HG03135 (cell line): ENCODE results near the gene SLC4A4.

Source experiments
- ATAC-seq: cut with Tn5 transposase; IDR thresholded peaks from one replicate; pipeline ENCODE4 v1.9.1; 2021; ENCODE audit warnings: mild to moderate bottlenecking, moderate library complexity; ENCODE audit not compliant: unreplicated experiment

The SLC4A4 gene

DNA sequence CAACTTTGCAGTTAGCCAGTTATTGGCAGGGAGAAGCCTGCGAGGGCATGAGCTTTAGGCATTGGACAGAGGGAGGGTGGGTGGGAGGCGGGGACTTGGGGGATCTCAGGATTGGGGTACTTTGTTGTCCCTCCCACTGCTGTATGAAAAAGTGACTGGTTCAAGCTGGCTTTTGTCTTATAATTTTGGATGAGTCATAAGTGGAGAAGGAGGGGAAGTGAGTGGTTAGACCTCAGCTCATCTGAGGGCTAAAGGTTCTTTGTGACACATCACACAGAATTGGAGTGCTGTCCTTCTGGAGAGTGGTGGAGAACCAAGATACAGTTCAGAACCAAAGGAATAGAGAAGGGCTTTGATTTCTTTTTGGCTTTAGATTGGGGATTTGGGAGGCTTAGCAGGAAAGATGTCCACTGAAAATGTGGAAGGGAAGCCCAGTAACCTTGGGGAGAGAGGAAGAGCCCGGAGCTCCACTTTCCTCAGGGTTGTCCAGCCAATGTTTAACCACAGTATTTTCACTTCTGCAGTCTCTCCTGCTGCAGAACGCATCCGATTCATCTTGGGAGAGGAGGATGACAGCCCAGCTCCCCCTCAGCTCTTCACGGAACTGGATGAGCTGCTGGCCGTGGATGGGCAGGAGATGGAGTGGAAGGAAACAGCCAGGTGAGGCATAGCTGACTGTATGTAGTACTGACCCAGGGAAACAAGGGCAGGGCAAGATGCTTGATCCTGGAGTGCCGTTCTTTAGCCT lies at the start of gene SLC4A4:
TSS of gene SLC4A4 (plus strand) at position 175 of the 748 bp plus-strand sequence.
- ATAC-seq: peak; percentile 100

DNA sequence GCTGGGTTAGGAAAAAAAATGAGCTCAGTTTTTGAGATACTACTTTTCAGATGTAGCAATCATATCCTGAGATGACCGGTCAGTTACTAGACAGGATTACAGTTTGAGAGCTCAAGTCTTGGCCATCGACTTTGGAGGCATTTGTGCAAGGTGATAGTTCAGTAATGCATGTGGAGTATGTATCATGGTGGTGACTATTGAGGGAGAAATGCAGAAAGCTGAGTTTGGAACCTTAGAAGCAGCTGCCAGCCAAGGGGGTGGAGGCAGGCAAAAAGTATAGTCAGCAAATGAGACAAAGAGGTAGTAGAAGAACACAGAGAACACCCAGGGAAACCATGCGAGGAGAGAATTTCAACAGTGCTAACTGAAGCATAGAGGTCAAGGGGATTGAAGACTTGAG lies 48.7 kb upstream of the SLC4A4 start:
- ATAC-seq: no peak

DNA sequence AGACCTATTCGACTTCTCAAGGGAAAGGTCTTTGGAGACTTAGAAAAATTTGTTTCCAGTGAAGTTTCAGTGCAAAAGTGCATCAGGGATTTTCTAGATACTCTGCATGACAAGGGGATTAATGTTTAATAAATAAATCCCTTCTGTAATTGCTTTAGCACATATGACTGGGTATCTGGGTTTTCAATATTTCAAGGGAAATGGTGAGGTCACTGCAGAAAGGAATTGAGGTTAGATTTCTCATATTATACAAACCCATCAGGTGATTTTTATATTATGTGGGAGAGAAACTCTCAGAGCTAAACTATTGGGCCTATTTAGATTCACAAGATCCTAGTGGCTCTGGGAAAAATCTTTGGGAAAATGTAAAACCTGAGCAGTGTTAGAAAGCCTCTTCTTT lies 48.3 kb upstream of the SLC4A4 start:
- ATAC-seq: no peak

DNA sequence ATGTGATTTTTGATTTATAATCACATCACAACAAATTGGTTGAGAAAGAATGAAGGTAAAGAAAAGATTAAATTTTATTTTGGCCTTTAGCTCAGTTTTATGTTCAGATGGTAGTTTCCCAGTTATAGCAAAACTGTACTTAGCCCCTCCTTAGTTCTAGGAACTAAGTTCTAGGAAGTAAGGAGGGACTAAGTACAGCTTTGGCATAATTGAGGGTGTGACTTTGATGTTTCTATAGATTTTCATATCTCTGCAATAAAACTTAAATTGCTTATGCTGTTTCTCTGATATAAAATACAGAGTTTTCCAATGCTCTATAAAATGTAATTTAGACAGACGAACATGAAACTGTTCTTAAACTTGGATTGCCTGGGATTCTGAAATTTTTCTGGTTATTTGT lies 46.6 kb upstream of the SLC4A4 start:
- no peak for ATAC-seq

DNA sequence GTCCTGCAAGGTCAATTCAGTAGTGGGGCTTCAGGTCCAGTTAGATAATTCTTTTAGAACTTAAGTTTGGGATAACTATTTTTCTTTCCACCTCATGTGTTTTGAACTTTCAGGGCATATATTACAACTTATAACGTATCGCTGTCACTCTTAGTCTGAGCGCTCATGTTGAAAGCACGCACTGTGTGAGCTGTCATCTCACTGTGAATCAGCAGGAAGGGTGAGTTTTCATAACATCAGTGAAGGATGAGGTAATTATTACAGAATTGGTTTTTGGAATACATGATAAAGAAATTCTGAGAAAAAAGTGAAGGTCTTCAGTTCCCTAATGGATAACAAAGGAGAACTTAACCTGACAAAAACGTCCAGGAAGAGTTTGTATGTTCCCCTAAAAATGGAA lies 45.1 kb upstream of the SLC4A4 start:
- no peak for ATAC-seq

DNA sequence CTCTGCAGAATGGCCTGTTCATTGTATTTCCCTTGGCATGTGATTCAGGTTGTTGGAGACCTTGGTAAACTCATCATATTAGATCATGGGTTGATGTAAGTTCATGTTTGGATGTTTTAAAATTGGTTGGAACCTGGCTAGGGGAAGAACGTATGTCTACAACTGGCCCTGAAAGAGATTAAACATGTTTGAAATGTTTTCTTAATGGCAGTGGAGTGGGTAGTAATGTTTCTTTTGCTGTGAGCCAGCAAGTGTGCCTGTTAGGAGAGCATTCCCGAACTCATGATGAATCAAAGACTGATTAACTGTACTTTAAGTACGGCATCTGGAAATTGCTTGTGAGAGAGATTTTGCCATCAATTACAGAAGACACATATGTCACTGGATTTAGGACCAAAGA lies 44.5 kb upstream of the SLC4A4 start:
- ATAC-seq: no peak

DNA sequence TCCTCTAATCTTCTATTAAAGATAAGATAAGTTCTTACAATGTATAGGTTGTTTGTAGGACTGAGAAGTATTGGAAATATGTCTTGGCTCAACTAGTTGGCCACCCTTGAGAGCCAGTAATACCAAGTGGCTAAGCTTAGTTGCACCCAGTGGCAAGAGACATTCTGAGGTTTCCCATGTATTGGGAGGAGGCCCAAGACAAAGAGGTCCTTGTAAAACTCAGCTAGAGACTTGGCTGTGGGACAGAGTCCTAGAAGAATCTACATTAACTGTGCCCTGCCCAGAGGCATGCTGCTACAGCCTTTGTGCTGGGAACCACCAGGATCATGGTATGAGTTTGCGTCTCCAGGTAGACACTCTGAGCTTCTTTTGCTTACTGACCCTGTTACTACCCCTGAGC lies 41.9 kb upstream of the SLC4A4 start:
- ATAC-seq: no peak

DNA sequence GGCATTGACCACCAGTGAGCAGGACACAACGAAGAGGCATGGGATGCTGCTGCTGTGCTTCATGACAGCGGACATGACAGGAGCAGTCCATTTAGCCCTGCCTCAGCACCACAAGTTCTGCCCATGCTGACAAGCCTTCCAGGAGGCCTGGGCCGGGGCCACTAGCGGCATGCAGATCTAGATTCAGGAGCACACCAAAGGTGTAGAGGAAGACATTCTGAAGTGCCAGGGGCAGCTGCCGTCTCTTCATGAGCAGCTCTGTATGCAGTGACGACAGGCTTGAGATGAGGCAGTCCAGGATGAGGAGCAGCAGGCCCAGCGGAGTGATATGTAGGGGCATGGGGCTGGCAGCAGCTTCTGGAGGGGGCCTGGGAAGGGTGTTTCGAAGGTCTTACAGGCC lies 38.5 kb upstream of the SLC4A4 start:
- no peak for ATAC-seq

DNA sequence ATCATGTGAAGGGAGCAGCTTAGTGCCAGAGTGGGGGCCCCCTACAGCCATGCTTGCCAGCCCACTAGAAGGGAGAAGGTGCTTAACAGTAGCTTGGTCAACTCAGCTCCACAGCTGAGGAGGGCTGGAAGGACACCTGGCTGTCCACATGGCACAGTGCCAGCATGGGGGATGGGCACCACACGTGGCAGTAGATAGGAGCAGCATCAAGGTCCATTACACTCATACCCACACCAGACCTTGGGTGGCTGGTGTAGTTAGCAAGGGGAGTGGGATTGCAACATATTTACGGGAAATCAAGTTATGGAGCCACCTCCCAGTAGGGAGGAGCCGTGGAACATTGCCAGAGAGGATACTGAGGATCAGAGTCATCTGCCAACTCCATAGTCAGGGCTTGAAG lies 37.9 kb upstream of the SLC4A4 start:
- no peak for ATAC-seq

DNA sequence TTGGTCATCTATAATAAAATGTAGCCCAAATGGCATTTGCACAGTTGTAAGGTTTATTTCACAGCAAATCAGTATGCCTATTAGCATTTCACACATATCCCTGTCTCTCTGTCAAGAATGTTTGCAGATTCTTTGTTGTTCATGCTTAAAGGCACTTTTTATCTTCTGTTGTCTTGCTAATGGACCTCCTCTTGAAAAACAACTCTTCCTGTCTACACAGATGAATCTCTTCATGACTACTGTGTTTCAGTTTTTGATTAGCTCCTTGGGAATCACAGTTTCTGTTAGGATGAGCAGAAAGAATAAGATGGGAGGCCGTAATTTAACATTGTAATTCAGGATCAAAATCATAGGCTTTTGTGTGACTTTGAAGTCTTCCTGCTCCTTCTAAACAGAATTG lies 35.5 kb upstream of the SLC4A4 start:
- ATAC-seq: no peak

DNA sequence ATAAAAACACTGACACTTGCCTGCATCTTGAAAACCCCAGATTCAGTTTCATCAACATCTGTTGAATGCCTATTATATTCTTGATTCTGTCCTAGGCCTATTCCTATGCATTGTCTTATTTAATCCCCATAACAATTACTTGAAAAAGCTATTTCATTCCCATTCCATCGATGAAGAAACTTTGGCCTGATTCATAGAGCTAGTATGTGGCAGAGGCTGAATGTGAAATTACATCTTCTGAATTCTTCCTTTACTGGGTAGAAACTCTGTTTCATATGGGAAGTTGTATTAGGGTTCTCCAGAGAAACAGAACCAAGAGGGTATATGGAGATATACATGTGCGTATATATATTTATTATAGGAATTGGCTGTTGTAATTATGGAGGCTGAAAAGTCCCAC lies 35.0 kb upstream of the SLC4A4 start:
- ATAC-seq: no peak

DNA sequence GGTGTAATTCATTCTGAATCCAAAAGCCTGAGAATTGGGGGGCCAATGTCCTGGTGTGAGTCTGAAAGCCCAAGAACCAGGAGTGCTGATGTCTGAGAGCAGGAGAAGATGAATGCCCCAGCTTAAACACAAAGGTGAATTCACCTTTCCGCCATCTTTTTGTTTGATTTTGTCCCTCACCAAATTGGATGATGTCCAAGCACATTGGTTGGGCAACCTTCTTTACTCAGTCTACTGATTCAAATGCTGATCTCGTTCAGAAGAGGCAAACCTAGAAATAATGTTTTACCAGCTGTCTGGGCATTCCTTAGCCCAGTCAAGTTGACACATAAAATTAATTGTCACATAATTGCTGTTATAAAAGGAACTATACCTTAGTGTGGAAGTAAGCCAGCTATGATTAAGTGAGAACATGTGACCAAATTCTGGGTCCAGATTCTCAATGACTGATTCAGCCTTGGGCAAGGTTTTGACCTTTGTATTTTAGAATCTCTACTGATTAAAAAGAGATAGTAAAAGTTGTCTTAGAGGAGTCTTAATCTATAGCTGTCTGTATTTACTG lies 34.5 kb upstream of the SLC4A4 start:
- ATAC-seq: no peak

DNA sequence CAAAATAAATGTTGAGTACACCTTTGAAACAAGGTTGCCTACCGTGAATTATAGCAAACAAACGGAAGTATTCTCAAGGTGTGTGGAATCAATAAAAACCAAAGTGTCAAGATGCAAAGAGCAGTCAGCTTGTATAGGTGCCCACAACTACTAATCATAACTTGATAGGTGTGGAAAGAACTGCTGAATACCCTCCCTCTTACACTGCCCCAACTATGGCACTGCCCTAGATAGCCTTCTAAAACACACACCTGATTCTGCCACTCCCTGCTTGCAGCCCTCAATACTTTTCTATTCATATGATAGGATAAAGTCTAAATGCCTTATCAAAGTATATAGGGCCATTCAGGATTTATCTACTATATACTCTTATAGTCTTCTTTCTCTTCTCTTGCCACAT lies 31.1 kb upstream of the SLC4A4 start:
- no peak for ATAC-seq

DNA sequence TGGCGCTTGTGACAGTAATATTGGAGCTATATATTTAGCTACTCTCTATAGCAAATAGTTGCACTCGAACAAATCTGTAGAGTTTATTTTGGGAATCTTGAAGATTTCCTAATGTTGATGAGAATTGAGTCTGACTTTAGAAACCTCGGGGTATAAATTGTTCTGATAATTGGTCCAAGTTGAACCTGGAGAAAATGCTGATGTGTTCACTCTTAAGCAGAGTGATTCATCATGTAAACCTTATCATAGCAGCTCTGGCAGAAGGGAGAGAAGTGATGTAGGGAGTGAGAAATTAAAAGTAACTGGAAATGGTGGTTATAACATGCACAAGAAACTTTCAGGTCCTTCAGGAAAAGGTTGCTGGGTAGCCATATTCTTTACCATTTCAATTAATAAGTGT lies 16.4 kb upstream of the SLC4A4 start:
- no peak for ATAC-seq

DNA sequence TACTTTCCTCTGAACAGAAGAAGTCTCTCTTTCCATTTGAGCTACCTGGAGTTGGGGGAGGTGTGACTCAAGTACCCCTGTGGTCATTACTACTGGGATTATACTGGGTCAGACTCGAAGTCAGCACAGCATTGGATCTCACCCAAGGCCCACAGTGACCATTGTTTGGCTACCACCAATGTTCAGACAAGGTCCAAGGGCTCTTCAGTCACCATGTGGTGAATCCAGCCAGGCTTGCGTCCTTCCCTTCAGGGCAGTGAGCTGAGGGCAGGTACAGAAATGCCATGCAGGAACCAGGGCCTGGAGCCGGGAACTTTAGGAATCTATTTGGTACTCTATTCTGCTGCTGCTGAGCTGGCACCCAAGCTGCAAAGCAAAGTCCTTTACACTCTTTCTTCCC lies 5.5 kb upstream of the SLC4A4 start:
- no peak for ATAC-seq

DNA sequence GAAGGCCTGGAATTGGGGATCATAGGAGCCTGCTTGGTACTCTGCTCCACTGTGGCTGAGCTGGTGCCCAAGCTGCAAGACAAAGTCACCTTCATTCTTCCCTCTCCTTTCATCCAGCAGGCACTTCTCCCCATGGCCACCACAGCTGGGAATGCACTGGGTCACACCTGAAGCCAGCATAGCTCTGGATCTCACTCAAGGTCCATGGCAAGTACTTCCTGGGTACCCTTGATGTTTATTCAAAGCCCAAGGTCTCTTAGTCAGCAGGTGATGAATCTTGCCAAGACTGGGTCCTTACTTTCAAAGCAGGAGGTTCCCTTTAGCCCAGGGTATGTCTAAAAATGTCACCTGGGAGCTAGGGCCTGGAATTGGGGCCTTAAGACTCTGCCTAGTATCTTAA lies 4.9 kb upstream of the SLC4A4 start:
- ATAC-seq: no peak

DNA sequence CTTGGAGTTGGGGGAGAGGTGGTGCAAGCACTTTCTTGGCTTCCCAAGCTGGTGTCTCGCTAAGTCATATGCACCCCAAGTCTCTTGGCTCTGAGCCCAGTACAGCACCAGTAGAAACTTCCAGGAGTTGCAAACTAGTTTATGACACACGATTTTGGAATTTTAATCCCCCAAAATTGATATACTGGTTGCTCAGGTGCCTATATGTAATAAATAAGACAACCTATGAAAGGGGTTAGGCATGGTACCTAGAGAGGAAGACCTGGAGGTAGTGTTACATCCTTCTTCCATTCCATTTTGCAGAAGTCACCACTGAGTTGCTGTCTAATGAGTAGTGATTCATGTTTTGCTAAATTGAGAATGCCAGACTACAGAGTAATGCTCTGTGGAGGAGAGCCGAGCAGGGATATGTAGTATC lies 4.3 kb upstream of the SLC4A4 start:
- ATAC-seq: no peak

DNA sequence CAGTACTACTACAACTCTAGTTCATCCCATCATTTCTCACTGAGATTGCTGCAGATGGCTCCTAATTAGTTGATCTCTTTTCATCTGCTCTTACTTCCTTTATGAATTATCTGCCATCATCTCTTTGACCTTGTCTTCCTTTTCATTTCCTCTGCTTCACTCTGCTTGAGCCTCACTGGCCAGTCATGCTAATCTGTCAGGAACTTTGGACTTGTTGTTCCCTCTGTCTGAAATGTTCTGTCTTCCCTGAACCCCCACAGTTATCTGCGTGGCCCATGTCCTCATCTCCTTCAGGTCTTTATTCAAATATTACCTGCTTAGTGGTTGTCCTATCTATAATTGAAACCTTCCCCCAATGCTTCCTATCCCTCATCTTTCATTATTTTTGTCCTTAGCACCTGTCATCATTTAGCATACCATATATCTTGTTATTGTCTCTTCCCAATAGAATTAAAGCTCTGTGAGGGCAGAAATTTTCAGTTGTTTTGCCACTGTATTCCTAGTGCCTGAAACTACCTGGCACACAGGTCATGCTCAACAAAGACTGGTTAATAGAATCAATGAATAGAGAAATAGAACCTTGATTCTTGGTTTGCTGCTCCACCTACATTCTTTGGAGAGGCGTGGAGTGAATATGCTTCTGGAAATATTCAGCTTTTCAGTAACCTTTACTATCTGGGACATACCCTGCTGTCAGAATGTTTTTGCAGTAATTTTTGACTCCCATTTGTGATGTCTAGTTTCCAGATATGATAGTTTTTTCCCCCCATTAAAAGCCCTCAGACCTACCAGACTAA lies 5.0 kb downstream of the SLC4A4 start:
- no peak for ATAC-seq

DNA sequence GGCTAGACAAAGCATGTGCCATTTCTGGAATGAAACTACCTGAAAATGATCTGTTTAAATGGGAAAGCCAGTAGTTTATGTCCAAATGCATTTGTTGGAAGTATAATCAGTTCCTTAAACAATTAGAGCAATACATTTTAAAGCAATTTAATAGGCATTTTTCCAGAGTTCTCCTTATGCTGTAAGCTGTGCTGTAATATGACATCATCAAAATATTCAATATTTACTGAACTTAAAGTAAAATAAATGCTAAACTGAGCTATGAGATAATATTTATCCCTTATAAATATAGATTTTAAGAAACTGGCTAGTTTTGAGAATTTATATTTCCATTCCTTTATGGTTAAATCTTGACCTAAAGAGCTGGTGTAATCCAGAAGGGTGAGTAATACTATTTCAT lies 7.9 kb downstream of the SLC4A4 start:
- ATAC-seq: no peak

DNA sequence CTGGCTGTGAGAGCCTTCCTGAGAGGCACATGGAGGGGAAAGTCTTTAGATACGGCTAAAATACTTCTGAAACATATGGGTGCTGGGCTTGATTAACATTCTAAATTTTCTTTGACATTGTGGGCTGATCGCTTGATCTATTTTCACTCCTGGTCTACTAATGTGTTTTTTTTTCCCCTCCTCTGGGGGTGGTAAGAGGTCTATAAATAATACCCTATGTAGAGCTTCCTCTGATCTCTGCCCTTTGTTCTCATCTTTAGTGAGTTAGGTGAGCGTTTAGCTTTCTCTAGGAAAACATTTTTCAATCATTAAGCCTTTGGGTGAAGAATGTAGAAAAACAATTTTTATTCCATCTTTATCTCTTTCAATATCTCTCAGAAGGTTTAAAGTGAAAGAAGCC lies 9.8 kb downstream of the SLC4A4 start:
- no peak for ATAC-seq

DNA sequence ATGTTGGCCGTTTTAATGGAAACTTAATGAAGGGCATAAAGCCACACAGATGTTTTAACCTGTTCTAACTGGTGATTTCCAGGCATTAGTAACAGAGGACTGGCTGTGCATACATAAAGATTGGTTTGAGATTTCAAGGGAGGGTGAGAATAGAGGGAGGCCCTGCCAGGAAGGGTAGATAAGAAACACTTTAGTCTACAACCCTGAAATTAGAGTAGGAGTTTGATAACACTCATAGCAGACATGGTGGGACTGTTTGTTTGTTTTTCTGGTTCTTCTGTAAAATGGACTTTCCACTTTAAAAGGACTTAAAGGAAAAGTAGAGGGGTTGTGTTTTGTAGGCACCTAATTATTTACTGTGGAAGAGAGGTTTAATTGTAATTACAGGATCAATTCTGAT lies 16.2 kb downstream of the SLC4A4 start:
- no peak for ATAC-seq

DNA sequence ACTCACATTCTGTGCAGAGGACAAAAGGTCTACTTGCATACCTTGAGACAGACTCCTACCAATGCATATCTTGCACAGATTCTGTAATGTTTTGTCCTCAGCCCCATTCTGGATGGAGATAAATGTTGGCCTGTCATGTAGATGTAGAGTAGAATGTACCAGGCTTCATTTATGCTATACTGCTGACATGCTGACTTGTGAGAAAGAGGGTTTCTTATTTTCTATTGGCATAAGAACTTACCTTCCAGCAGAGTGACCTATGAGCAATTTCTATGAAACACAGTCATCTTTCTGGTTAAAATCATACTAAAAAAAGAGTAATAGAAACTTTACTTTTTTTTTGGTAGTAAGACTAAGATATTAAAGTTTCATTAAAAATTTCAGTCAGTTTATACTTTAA lies 17.2 kb downstream of the SLC4A4 start:
- no peak for ATAC-seq
